Stimulated activated CD4-positive, alpha-beta T cell treated with anti-CD3 and anti-CD28 coated beads, TNF-alpha, amount 100 ng/mL, for 24 hours (primary cell): ENCODE measurements around the gene HDGF.

Experiments used
- DNase-seq, 3 experiments: peaks; one replicate each; pipeline ENCODE4 v3.0.0-alpha.2; 2020; ENCODE audit warnings: low read depth in 3 of 3

Gene HDGF

DNA sequence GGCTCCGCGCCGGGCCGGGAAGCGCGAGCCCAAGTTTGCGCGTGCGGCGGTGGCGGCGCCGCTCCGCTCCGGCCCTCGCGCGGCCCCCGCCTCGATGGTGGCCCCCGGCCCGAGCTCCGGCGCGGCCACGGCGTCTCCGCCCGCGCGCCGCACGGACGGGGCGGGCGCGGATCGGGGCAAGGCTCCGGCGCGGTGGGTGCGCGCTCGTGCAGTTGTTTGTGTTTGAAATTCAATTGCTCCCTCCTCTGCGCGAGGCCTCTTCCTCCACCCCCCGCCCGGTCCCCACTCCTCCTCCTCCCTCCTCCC is at the start of gene HDGF:
HDGF (minus strand) TSS at position 225 of the 306 bp plus-strand sequence. CDS start 246 bp downstream, outside the sequence.
- no peak for DNase-seq

DNA sequence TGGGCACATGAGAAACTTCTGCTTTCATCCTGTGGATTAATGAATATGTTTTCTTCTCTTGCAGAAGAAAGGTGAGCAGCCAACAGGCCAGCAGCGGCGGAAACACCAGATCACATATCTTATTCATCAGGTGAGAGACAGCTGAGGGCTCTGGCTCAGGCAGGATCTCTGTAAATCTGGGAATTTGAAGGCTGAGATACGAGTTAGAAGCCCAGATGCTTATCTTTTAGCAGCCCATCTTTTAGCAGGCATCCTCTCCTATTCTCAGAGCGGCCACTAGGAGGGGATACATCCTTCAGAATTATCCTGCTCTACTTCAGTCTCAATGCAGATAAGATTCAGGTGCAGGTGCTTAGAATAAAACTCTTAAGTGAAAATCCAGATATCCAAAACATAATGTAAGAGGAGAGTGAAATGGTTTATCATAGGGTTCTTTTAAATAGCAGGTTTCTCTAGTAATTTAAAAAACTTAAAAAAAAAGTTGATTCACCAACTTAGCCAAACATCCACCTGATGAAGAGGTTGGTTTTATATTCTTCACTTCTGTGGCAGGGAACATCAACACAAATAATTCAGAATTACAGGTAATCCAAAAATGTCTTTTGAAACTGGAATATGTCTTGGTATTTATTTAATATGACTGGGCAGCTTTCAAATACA is 45.9 kb upstream of the HDGF start:
- peak in 2 of 3 experiments; percentile 28 to 40 for DNase-seq

DNA sequence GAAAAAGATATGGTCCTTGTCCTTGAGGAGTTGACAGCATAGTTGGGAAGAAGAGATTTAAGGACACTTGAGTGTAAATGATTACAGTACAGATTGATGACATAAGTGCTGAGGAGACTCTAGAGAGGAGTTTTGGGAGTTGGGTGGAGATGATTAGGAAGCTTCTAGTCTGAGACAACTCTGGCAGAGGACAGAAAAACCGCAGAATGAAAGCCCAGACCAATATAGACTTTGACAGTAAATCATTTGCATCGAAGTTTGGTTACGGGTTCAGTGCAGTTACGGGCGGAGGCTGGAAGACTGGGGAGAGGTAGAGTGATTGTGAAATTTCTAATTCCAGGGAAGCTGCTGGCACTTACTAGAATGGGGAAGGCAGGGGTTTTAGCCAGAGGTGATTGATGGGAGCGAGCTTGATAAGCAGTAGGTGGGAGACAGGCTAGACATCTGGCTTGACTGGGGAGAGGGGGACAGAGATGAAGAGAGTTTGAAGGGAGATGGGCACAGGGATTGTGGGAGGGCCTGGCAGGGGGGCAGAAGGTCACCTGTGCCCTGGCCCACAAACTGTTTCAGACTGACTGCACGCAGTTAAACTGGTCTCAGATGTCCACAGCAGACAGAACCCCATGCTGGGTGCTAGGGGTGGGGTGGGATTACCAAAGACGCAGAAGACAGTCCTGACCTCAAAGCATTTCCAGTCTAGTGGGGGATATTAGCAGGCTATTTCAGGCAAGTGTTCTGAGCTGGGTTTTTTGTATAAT is 45.0 kb upstream of the HDGF start:
- DNase-seq: no peak

- DNase-seq: no peak
Observed at GRCh38 chr1:156795787-156796186, 44.3 kb upstream of the HDGF start.

DNA sequence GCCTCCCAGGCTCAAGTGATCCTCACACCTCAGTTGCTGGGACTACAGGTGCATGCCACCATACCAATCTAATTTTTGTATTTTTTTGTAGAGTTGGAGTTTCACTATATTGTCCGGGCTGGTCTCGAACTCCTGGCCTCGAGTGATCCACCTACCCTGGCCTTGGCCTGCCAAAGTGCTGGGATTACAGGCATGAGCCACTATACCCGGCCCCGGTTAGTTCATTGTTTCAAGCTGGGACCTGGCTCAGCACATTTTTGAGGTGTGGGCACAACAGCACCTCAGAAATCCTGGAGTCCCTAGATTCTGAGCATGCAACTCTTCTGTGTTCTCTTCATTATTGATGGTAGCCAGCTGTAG is 43.9 kb upstream of the HDGF start:
- DNase-seq: no peak

GRCh38 chr1:156794506-156795373 is 43.3 kb upstream of the HDGF start:
- no peak for DNase-seq

GRCh38 chr1:156789621-156790318 is 38.3 kb upstream of the HDGF start:
- no peak for DNase-seq

DNA sequence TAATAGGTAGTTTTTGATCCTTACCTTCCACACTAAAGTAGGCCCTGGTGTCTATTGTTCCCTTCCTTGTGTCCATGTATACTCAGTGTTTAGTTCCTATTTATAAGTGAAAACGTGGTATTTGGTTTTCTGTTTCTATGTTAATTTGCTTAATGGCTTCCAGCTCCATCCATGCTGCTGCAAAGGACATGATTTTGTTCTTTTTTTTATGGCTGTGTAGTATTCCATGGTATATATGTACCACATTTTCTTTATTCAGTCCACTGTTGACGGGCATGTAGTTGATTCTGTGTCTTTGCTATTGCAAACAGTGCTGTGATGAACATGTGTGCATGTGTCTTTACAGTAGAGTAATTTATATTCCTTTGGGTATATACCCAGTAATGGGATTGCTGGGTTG is 36.7 kb upstream of the HDGF start:
- no peak for DNase-seq

GRCh38 chr1:156786640-156787039 is 35.2 kb upstream of the HDGF start:
- no peak for DNase-seq

- DNase-seq: no peak
Observed at GRCh38 chr1:156785458-156785857, 34.0 kb upstream of the HDGF start.

DNA sequence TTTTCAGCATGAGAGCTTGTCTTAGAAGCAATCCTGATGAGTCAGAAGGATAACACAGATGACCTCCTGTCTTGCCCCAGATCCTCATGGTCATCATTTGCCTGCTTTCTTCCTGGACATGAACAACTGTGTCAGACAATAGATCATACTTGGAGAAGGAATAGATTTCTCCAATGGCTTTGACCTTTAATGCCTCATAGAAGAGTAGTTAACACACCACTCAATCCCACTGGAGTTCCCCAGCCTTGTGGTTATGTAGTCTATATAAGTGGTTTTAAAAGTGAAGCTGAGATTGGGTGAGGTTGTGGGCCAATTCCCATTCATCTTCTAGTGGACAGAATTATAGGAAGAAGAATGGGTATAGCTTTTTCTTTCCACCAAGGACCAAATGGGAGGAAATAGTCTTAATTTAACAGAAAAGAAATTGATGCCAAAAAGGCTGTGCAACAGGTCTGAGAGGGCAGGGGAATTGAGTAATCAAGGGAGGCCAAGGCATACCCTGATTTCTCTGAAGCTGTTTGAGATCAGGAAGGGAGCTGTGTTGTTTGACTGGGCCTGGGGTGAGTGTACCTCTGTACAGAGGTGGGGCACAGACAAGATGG is 30.2 kb upstream of the HDGF start:
- DNase-seq: no peak

DNA sequence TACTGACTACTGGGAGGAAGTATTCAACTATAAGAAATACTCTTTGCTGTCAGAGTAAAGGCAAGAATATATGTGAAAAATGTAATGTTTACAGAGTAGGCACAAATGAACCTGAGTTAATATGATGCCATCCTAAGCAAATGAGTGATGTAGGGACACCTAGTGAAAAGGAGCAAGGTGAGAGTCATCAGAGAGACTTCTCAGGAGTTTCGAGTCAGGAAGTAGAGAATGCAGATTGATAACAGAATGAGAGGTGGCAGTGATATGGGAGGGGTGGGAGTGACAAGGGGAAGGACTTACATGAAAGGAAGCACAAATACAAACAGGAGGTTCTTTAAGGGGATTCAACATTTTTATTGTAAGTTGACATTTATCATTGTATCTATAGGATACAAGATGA is 26.1 kb upstream of the HDGF start:
- no peak for DNase-seq

DNA sequence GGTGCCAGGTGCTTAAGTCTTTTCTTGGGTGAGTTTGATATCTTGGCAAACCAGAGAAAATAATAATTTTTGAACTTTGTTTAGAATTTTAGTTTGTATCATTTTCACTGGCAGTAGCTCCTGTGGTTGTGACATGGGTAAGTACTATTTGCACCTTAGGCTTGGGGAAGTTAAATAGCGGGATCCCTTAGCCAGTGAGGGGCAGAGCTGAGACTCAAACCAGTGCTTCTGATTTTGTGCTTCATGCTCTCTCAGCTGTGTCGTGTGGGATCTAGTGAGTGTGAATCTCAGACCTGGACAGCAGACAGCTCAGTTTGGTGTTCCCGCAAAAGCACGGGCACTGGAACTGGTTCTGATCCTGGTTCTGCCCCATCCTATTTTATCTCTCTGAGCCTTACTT is 25.5 kb upstream of the HDGF start:
- DNase-seq: no peak

- DNase-seq: no peak
Observed at GRCh38 chr1:156775799-156776198, 24.3 kb upstream of the HDGF start.

DNA sequence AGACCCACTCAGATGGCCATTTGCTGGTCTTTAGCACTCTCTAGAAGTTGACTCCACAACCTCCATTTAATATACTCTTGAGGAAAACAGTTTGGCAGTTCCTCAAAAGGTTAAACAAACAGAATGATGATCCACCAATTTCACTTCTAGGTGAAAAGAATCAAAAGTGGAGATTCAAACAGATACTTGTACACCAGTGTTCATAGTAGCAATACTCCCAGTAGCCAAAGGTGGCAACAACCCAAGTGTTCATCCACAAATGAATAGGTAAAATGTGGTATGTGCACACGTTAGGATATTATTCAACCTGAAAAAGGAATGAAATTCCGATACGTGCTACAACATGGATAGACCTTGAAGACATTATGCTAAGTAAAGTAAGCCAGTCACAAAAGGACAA is 22.1 kb upstream of the HDGF start:
- no peak for DNase-seq

GRCh38 chr1:156772728-156773497 is 21.4 kb upstream of the HDGF start:
- DNase-seq: no peak

DNA sequence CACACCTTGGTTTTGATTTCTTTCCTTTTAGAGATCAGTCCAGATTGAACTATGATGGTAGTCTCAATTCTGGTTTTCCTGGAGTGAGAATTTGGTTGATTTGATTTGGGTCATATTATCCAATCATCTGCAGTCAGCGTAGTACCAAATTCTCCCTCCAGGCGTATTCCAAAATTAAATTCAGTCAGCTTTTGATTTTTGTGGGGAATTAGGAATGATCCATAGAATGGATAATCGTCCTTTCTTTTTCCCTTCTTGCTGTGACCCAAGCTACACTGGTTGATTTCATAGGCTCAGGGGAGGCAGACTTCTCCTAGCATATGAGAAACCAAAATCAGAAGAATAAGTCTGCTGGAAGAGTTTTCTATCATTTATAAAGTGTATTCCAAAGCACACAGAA is 20.7 kb upstream of the HDGF start:
- DNase-seq: no peak

- no peak for DNase-seq
Observed at GRCh38 chr1:156768610-156769295, 17.3 kb upstream of the HDGF start.

GRCh38 chr1:156767879-156768604 is 16.6 kb upstream of the HDGF start:
- DNase-seq: no peak
